IPS DF 4.7 (cell line): ENCODE data around the gene AGPS.

Source experiments
- DNase-seq: peaks from one replicate; pipeline ENCODE4 v3.0.0-alpha.2; 2013; ENCODE audit warnings: low spot score; ENCODE audit errors: extremely low read depth

AGPS gene

DNA sequence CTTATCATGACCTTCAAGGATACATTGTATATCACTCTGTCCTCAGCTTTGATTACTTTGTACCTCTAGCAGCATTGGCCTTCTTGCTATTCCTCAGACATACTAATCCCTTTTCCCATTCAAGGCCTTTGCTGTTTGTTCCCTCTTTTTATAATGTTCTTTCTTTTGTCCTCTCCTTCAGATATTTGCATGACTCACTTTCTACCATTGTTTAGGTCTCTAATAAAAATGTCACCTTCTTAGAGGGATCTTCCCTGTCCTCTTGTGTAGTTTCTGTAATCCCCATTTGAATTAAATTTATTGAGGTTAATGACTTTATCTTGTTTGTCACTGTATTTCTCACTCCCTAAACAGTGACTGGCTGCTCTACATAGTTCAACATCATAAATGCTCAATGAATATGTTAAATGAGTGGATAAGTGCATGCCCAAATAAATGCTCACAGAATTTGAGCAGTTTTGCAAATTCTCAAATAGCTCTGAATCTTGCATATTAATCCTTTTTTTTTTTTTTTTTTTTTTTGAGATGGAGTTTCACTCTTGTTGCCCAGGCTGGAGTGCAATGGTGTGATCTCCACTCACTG, 135.9 kb downstream of the AGPS start:
- no peak for DNase-seq

DNA sequence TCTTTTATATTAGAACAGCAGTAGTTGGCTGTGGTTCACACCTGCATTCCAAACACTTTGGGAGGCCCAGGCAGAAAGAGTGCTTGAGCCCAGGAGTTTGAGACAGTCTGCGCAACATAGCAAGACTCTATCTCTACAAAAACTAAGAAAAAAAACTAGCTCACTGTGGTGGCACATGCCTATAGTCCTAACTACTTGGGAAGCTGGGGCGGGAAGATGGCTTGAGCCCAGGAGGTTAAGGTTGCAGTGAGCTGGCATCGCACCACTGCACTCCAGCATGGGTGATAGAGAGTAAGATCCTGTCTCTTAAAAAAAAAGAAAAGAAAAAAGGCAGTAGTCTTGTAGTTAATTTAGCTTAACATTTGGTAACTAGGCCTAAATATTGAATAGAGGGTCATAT, 136.6 kb downstream of the AGPS start:
- no peak for DNase-seq

DNA sequence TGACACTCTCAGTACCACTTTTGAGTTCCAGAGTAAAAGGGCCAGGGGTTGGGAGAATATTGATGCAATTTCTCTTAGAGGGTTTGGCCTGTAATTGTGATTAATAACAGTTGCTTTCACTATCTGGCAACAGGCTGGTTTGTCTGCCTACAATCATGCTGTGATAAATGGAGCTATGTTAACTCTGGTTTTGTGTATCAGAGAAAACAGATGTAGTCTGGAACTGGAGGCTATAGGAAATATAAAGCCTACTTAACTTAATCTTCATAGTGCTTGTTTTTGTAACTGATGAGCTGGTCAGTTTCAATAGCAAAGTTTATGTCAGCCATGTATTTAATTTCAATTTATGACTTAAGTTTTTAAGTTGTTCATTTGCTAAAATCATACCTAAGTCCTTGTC, 138.0 kb downstream of the AGPS start:
- DNase-seq = no peak

DNA sequence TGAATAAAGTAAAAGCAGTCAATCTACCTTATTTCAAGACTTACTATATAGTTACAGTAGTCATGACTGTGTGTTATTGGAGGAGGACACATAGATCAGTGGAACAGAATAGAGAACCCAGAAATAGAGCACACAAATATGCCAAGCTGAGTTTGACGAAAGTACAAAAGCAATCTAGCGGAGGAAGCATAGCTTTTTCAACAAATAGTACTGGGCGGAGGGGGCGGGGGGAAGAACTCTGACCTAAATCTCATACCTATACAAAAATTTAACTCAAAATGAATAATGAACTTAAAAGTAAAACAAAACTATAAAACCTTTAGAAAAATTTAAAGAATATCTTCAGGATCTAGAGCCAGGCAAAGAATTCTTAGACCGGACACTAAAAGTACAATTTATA, 139.1 kb downstream of the AGPS start:
- no peak for DNase-seq

DNA sequence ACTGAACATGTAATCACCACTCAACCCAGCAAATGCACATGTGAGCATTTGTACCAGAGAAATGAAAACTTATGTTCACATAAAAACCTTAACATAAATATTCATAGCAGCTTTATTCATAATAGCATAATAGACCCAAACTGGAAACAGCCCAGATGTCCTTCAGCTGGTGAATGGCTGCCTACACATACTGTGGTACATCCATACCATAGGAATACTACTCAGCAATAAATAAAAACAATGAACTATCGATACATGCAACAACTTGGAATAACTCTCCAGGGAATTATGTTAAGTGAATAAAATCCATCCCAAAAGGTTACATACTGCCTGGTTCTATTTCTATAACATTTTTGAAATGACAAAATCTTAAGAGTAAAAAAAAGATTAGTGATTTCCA, 140.0 kb downstream of the AGPS start:
- no peak for DNase-seq

DNA sequence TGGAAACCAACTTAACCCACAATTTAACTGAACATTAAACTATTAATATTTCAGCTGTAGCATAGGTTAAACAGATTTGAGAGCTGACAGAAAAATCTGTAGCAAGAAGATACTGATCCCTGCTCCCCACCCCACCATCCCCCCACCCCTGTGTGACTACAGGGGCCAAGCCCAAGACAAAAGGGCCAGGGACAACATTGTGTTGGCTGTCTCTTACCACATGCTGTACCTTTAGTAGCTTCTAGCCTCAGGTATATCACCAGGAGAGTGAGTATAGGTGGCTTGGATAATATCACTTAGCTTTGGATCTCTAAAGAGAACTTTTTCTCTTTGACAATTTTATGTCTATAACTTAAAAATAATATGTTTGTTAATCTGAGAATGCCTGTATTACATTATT, 140.7 kb downstream of the AGPS start:
- DNase-seq = no peak

DNA sequence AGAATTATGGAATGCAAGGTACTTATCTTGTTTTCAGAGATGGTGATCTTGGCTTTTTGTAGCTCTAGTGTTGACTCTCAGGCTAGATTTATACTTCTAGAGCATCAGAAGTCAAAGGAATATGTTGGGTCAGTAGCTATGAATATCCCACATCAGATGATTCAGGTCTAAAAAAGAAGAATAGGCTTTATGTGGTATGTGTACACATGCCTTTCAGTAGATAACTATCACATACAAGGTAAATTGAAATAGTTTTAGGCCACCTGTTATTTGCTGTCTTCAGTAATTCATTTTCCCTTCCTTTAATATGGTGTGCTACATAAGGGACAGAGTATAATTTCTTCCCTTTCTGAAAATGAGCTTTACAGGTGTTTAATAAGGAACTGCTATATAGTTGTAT, 142.4 kb downstream of the AGPS start:
- no peak for DNase-seq

DNA sequence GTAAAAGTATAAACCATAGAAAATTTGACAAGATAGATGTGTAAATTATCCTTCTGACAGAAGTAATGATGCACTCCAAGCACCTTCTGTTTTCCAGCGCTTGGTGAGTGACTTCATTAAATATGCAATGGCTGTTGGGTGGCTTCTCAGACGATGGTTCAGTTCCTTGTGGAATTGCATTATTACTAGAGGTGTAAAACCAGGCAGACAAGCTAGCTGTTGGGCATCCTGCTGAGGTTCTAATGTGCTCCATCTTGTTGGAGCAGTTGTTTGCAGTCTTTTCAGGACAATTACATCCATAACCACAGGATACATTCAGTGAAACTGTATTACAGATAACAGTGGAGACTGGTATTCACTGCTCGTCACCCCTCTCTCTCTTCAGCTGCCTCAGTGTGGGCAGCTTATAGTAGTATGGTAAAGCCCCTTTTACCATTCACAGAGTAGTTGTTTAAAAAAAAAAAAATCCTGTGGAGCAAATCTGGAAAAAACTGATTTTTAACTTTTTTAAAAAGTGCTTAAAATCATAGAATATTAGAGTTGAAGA, 143.5 kb downstream of the AGPS start:
- DNase-seq = no peak

DNA sequence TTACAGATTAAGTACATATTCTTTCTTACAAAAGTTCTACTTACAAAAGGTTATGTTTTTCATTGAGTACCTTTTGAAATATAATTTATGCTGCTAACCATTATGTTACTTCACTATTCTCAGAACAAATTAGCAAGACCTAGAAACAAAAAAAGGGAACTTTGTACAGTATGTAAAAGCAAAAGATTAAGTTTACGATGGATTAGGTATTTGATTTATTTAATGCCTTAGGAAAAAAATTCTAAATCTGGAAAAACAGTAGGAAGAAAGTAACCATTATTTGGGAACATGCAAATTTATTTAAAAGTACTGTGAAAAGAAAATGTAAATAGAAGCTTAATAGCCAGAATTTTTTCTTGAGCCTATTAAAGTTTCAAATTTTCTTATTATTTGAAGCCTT, 144.6 kb downstream of the AGPS start:
- DNase-seq = no peak

DNA sequence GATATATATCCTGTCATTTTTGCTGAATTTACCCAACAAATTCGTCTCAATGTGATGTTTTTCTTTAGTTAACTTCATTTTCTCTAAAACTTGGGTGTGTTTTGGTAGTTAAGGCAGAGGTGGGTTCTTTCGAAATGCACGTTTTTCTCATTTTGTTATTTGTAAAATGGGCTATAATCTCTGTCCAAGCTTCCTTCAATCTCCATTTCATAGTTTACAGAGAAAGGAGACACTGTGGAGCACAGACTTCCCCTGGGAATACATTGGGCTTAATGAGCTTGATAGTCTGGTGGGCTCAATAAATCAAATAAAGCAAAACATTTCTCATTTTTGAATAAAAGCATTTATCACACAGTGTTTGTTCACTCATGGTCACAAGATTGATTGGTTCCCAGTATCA, 145.1 kb downstream of the AGPS start:
- no peak for DNase-seq

DNA sequence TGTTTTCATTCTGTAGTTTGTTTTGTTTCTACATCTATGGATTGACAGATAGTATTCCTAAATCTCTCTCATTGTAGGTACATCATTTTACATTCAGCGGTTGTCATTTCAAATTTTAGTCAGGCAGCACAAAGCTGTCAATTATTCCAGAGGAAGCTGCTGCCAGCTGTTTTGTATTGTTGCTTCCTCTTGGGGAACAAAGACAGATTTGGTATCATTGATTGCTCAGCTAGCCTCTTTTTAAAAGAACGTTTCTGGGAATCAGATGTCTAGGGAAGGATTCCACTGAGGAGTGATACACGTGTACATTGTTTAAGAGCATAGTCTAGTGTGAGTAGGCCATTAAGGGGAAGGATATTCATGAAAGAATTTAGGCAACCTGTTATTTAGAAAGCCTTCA, 145.8 kb downstream of the AGPS start:
- DNase-seq = no peak

DNA sequence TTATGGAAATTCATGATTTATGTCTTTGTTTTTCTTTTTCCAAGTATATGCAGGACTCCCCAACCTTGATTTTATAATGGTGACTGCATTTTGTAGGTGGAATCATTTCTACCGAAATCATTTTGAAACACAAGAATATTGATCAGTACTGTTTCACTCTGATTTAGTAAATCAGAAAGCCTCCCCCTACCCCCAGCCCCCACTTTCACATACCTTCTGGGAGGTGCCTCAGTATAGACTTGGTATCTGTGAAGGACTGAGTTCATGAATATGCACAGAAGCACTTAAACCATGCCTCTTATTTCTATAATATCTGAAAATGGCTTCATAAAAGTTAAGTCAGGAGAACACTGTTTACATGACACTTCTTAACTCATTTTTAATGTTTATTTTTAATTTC, 147.7 kb downstream of the AGPS start:
- DNase-seq = no peak

DNA sequence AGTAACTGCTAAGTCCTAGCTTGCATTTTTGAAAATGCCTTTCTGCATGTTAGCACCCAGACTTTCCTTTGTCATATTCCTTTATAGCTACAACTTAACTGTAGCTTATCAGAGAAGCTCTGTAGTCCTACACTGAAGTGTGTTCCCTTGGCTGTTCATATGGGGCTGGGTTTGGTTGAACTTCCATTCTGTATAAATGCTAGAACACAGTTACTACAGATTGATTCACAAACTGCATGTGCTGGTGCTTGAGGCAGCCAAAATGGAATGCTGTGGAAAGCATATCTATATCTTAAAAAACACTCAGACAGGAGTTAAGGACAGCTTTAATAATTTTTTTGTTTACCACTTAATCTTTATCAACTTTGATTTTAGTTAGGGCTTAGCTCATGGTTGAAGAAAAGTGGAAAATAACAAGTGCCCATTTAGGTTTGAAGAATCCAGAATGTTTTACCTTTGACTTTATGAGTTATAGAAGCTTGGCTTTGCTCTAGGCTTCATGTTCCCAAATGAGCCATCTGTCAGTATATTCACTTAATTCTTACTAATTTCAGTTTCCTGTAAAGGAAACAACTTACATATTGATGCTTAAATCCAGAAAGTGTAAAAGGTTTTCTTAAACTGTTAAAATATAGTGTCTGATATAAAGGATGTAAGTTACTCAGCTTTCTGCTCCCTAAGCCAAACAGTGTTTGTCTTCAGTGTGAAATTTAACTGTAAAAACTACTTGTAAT, 148.9 kb downstream of the AGPS start:
- DNase-seq = no peak

DNA sequence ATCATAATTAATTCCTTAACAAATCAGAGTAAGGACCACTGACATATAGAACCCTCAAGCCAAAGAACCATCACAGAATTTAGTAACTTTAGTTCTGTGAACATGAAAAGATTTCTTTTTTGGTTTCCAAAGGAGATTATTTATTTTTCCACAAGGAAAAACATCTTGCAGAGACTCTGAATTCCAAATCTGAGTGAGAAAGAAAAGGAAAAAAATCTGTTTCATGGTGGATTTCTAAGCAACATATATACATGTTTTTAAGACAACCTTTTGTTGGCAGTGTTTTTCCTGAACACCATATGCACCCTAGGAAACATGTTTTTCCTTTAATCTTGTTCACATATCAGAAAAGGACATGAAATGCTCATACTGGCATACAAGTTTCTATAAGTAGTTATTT, 149.8 kb downstream of the AGPS start:
- DNase-seq = no peak

DNA sequence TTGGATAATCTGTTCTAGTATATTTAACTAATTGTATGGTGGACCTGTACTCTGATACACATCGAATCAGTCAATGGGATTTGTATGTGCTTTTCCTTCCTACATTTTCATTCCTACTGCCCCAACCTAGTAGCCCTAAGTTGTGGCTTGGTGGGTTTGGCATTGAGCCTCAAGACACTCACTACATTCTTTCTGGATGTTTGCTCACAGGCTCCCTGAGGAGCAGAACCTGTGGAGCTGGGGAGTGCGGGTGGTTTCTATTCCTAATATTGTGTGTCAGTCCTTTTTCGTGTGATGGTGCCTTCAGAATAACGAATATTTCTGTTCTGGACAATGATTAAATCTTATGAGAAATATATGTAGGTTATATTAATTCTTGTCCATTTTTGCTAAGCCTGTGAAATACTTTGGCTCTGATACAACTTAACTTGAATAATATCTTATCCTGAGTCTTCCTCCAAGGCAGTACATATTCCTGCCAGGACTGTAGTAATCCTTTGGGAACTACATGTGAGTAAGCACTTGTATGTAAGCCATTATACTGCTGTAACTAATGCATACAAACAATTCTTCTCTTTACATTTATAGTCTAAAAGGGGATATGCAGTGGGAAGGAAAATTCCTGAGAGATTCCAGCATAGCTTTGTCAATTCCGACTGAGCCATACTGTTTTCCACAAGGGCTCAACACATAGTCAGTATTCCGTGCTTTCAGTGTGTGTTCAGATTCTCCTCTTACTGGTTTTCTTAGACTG, 150.6 kb downstream of the AGPS start:
- no peak for DNase-seq

DNA sequence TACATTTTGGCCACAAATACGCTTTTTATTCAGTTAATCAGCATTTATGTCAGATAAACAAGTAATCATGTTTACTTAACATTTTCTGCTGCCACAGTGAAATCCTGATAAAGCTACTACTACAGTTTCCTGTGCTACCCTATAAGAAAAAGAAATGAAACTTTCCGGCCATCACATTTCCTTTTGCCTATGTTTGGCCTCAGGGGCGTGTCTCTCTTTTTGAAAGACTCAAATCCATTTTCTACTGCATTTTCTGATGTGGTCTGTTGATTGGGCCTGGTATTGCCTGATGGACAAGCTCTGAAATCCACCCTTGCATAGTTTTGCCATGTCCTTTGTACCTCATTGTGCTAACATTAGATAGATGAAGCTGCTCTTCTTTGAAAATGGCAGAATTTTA, 152.6 kb downstream of the AGPS start:
- no peak for DNase-seq

DNA sequence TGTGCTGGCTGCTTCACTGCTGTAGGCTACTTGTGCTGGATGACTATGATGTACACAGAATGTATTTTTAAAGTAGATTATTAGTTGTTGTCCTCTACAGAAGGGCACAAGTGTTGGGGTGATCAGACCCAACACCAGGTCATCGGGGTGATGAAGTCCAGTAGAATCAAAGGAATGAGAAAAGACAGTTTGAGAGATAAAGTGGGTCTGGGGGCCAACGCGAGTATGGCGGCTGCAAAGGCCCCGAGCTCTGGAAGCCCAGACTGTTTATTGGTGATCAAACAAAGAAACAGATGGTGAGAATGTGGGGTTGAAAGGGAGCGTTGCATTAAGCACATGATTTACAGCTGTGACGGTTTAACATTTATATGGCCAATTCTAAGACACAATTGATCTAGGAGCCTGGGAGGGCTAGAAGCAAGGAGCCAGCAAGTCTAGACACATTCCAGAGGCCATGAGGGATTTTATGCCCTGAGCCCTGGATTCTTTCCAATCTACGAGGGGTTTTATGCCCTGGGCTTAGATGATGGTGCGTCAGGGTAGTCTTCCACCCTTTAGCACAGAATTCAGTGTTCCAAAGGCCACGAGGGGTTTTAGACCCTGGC, 153.5 kb downstream of the AGPS start:
- no peak for DNase-seq

DNA sequence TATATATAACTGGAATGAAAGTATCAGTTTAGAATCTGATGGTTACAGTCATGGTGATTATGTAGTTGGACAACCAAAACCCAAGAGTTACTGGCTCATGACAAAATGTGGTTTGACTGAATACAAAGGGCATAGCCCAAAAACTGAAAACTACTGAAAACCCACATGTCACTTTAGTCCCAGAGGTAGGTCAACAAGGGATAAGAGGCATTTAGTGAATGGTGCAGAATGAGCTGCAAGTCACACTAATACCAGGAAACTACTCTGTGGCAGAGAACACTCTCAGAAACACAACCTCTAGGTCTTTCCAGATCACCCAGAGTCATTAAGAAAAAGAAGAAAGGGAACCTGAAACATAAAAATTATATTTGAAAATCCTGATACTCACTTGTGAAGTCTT, 154.5 kb downstream of the AGPS start:
- no peak for DNase-seq

DNA sequence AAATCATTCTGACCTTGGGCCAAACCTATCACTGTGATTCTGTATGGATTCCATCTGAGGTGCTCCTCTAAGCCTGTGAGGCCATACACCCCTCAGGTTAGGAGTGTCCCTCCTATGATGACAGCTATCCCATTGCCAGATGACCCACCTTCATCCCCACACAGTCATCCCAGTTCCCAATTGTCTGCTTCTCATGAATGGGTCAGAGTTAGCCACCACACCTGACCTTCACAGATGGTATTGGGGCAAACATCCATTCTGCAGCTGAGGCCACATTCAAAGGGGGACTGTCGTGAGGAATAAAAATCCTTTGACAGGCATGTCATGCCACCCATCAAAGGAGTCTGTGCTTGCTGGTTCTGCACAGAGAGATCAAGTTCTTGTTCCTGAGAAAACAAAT, 155.2 kb downstream of the AGPS start:
- no peak for DNase-seq

DNA sequence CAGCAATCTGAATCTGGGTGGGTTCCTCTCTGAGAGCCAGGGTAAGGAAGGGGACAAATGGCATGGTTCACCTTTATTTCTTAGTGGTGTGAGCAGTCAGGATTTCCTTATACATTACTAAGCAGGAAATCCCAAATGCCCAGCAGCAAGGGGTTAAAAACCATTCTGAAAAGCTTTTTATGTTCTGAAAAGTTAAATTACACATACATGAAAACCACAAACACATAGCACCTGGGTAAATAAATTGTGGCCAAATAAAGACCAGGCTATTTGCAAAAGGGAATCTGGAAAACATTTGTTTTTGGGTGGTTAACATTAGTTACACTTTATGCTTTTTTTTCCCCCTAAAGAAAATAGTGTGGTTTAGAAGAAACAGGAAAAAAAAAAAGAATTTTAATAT, 156.1 kb downstream of the AGPS start:
- DNase-seq = no peak

DNA sequence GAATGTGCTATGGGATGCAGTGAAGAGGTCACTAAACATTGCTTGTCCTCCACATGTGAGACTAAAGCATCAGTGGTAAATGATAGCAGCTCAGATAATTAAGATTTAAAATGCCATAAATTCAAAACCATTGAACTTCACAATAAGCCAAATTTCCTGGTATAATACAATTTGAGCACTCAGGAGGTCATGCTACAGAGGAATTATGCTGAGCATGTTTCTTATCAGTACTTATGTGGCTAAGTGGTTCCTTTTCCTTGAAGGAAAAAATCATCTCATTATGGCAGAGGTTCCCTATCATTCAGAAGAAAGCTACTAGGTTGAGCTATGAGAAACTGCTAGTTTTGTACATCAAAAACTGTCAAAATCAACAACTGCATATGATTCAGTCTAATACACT, 156.6 kb downstream of the AGPS start:
- no peak for DNase-seq
